AG09319 (cell line): ENCODE data around the gene ST6GALNAC1.

Source experiments
- DNase-seq: peaks from one replicate; pipeline ENCODE4 v3.0.0-alpha.2; 2010; ENCODE audit warnings: low read depth; ENCODE audit errors: extremely low read depth
- TF ChIP-seq, protein P1 (sequence below): IDR thresholded peaks from 2 replicates; pipeline ENCODE4 v1.5.1; 2011; ENCODE audit warnings: low read depth, mild to moderate bottlenecking, inconsistent platforms, low read length, moderate library complexity

Gene ST6GALNAC1

GRCh38 chr17:76670020-76670717 is 26.6 kb upstream of the ST6GALNAC1 start:
- DNase-seq, result no peak
- TF ChIP-seq, protein P1, sequence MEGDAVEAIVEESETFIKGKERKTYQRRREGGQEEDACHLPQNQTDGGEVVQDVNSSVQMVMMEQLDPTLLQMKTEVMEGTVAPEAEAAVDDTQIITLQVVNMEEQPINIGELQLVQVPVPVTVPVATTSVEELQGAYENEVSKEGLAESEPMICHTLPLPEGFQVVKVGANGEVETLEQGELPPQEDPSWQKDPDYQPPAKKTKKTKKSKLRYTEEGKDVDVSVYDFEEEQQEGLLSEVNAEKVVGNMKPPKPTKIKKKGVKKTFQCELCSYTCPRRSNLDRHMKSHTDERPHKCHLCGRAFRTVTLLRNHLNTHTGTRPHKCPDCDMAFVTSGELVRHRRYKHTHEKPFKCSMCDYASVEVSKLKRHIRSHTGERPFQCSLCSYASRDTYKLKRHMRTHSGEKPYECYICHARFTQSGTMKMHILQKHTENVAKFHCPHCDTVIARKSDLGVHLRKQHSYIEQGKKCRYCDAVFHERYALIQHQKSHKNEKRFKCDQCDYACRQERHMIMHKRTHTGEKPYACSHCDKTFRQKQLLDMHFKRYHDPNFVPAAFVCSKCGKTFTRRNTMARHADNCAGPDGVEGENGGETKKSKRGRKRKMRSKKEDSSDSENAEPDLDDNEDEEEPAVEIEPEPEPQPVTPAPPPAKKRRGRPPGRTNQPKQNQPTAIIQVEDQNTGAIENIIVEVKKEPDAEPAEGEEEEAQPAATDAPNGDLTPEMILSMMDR, result no peak

- no peak for DNase-seq
- TF ChIP-seq, protein P1, result no peak
These were observed 24.4 kb upstream of the ST6GALNAC1 start for GRCh38 chr17:76667786-76668453.

GRCh38 chr17:76667491-76667755 is 23.9 kb upstream of the ST6GALNAC1 start:
- no peak for DNase-seq
- TF ChIP-seq, protein P1, result no peak

DNA sequence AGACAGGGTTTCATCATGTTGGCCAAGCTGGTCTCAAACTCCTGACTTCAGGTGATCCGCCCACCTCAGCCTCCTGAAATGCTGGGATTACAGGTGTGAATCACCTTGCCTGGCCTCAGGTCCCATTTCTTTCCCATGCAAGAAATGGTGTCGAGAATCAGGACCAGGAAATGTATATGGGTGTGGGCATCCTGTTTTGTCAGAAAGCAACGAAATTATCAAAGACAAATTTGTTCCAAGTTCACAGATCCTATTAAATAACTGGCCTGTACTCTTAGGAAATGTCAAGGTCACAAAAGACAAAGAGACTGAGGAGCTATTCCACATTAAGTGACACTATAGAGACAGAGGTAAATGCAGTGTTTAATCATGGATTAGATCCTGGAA is 17.1 kb upstream of the ST6GALNAC1 start:
- TF ChIP-seq, protein P1, result no peak
- DNase-seq, result no peak

DNA sequence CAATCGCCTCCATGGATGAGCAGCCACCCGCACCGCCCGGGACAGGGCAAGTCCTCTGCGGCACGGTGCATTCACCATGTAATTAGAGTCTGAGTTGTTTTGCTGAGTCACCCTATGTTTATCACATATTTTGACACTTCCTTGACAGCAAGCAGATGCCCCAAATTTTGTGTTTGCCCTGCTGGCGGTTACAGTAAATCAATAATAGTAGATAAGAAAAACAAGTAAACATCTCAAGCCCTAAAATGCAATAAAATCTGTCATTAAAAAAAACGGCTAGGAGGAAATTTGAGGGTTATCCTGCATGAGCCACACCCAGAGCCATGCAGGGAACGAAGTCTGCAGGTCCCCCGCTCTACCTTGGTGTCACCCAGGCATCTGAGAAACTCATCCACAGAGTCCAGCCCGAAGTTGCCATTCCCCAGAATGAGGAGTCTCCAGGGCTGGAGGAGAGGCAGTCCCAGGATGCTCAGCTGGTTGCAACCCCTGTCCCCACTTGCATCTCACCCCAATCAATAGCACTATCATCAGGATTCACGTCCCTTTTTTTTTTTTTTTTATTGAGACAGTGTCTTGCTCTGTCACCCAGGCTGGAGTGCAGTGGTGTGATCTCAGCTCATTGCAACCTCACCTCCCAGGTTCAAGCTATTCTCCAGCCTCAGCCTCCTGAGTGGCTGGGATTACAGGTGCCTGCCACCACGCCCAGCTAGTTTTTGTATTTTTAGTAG is 16.5 kb upstream of the ST6GALNAC1 start:
- TF ChIP-seq, protein P1, result no peak
- DNase-seq, result no peak

GRCh38 chr17:76658242-76658662 is 14.7 kb upstream of the ST6GALNAC1 start:
- DNase-seq, result no peak
- TF ChIP-seq, protein P1, result no peak
